PC-3 (cell line): ENCODE data around the gene CAST. TPM values are rescaled to one million over a fixed set of nuclear protein-coding genes. Genes with fewer than 3 reads are reported as not detected.

Experiments used
- ATAC-seq: fragments of 200-7000 bp; cut with Tn5 transposase; 2 replicates; pipeline ENCODE4 v1.9.1; 2020; ENCODE audit warnings: mild to moderate bottlenecking, moderate library complexity
- BruUV-seq: library from RNA; stranded (reverse); fragments of 400-500 nt; replicated peaks from 2 replicates; lab custom pipeline; 2021; lab: Mats Ljungman, UMichigan
- CTCF ChIA-PET: fragments of 300-600 bp; sonication (Branson Sonifier 250); formaldehyde crosslinking; loops from one replicate; lab custom pipeline; 2022; ENCODE audit warnings: antibody characterized with exemption; lab: Charles Lee
- POLR2A ChIA-PET: fragments of 300-600 bp; sonication (Branson Sonifier 250); formaldehyde crosslinking; loops from one replicate; lab custom pipeline; 2022; ENCODE audit warnings: antibody characterized with exemption; ENCODE audit not compliant: unreplicated experiment; lab: Charles Lee
- DNase-seq: peaks from one replicate; pipeline ENCODE4 v3.0.0-alpha.2; 2015
- H2AFZ ChIP-seq: fragments of 300-600 bp; sonication (generic); 2 replicates; pipeline ENCODE4 v1.6.0; 2016; ENCODE audit warnings: antibody characterized with exemption, low read length
- H3F3A ChIP-seq: fragments of 300-600 bp; sonication (generic); one replicate; pipeline ENCODE4 v1.6.0; 2017; ENCODE audit warnings: antibody characterized with exemption, low read length, control low read depth, mild to moderate bottlenecking; ENCODE audit not compliant: unreplicated experiment
- H3K27ac ChIP-seq: fragments of 300-600 bp; sonication (generic); 2 replicates; pipeline ENCODE4 v1.5.1; 2016; ENCODE audit warnings: mild to moderate bottlenecking, low read length
- H3K27me3 ChIP-seq: fragments of 300-600 bp; sonication (generic); 2 replicates; pipeline ENCODE4 v1.6.1; 2016; ENCODE audit warnings: low read length, mixed read lengths
- H3K36me3 ChIP-seq: fragments of 300-600 bp; sonication (generic); 2 replicates; pipeline ENCODE4 v1.6.1; 2016; ENCODE audit warnings: low read depth, mixed run types, low read length, mixed read lengths
- H3K4me1 ChIP-seq: fragments of 300-600 bp; sonication (generic); 2 replicates; pipeline ENCODE4 v1.5.1; 2016; ENCODE audit warnings: low read length; ENCODE audit not compliant: insufficient read depth
- H3K4me2 ChIP-seq: fragments of 300-600 bp; sonication (generic); 2 replicates; pipeline ENCODE4 v1.6.0; 2016; ENCODE audit warnings: low read length
- H3K4me3 ChIP-seq: fragments of 300-600 bp; sonication (generic); 2 replicates; pipeline ENCODE4 v1.5.1; 2016; ENCODE audit warnings: mild to moderate bottlenecking, low read length, mixed read lengths
- H3K79me2 ChIP-seq: fragments of 300-600 bp; sonication (generic); 2 replicates; pipeline ENCODE4 v1.6.1; 2017; ENCODE audit warnings: low read length, mixed read lengths
- H3K9ac ChIP-seq: fragments of 300-600 bp; sonication (generic); 2 replicates; pipeline ENCODE4 v1.6.0; 2016; ENCODE audit warnings: mild to moderate bottlenecking, low read length
- H3K9me2 ChIP-seq: fragments of 300-600 bp; sonication (generic); replicated peaks from 2 replicates; pipeline ENCODE4 v1.6.1; 2016; ENCODE audit warnings: mixed run types, low read length, mixed read lengths
- H3K9me3 ChIP-seq: fragments of 300-600 bp; sonication (generic); 2 replicates; pipeline ENCODE4 v1.6.1; 2016; ENCODE audit warnings: low read length, mixed read lengths
- H4K20me1 ChIP-seq: fragments of 300-600 bp; sonication (generic); 2 replicates; pipeline ENCODE4 v1.6.1; 2016; ENCODE audit warnings: low read length, mixed read lengths
- CTCF ChIP-seq: fragments of 300-600 bp; sonication (generic); conservative IDR thresholded peaks from 2 replicates; pipeline ENCODE4 v1.5.1; 2017; ENCODE audit warnings: antibody characterized with exemption, low read depth, mild to moderate bottlenecking, low read length
- EZH2 ChIP-seq: fragments of 300-600 bp; sonication (generic); IDR thresholded peaks from one replicate; pipeline ENCODE4 v1.6.1; 2017; ENCODE audit warnings: antibody characterized with exemption, mild to moderate bottlenecking, low read length; ENCODE audit not compliant: unreplicated experiment
- EZH2phosphoT487 ChIP-seq: fragments of 300-600 bp; sonication (generic); IDR thresholded peaks from 2 replicates; pipeline ENCODE4 v1.6.1; 2018; ENCODE audit warnings: mild to moderate bottlenecking, antibody characterized with exemption, low read length, borderline replicate concordance
- intact Hi-C: fragments of 100-400 bp; cut with micrococcal nuclease; formaldehyde crosslinking; loops from 2 replicates; pipeline ENCODE4 v1.9.0; 2023
- total RNA-seq: library from RNA; depleted of rRNA; stranded (reverse); fragments of >200 nt; gene quantifications from 2 replicates; pipeline ENCODE4 v1.2.3, GENCODE V29; 2014

Gene CAST
- total RNA-seq, 1 experiment from 2014 or later, result 73.2 TPM

- no TSS peak for BruUV-seq
Observed at GRCh38 chr5:96627792-96628398, 34.3 kb upstream of the CAST start.

GRCh38 chr5:96628406-96628805 lies 33.8 kb upstream of the CAST start:
- Histone ChIP-seq H2AFZ (no peak overlapping the region), H3K4me3 (no peak overlapping the region), H3K36me3 (no peaks in the 10 kb centered on the region), H3K9me2 (no peaks in the 10 kb centered on the region), H3K9me3 (no peaks in the 10 kb centered on the region), H3K27ac (peak overlapping the region; percentile 96), H4K20me1 (no peaks in the 10 kb centered on the region), H3F3A (peaks cover 4% of the 10 kb centered on the region), H3K4me2 (peak overlapping the region; percentile 79), H3K27me3 (no peaks in the 10 kb centered on the region), H3K9ac (peak overlapping the region; percentile 54), H3K4me1 (peaks cover 44% of the 10 kb centered on the region), H3K79me2 (no peaks in the 10 kb centered on the region)
- TF ChIP-seq EZH2 (no peak), CTCF (no peak), EZH2phosphoT487 (no peak)
- no TSS peak for BruUV-seq
- intact Hi-C loops, result loop anchor here (1.0 to 10.0 kb wide), 2 partner anchors 34 to 226 kb away; partner anchors contain the start of gene CAST
- ChIA-PET POLR2A (no interaction called here), CTCF (no interaction called here)
- no peak for DNase-seq
- ATAC-seq, result no peak

More at GRCh38 chr5:96627792-96628398, 34.3 kb upstream of the CAST start:
- Histone ChIP-seq H3F3A (peaks cover 4% of the 10 kb centered on the region), H3K9me2 (no peaks in the 10 kb centered on the region), H3K27me3 (no peaks in the 10 kb centered on the region), H3K4me2 (peak overlapping the region; percentile 79), H3K9ac (peak overlapping the region; percentile 54), H3K36me3 (no peaks in the 10 kb centered on the region), H3K4me3 (peak overlapping the region; percentile 51), H3K79me2 (no peaks in the 10 kb centered on the region), H3K9me3 (no peaks in the 10 kb centered on the region), H3K27ac (peak overlapping the region; percentile 96), H4K20me1 (no peaks in the 10 kb centered on the region), H3K4me1 (peaks cover 44% of the 10 kb centered on the region), H2AFZ (peak overlapping the region; percentile 54)
- POLR2A ChIA-PET, result no interaction called here
- intact Hi-C loops, result loop anchor here (1.0 to 10.0 kb wide), 2 partner anchors 34 to 227 kb away; partner anchors contain the start of gene CAST
- CTCF ChIA-PET, result no interaction called here
- DNase-seq, result peak; percentile 62
- ATAC-seq, result peak; percentile 48
- TF ChIP-seq EZH2phosphoT487, result no peak
- no peak for TF ChIP-seq CTCF
- no peak for TF ChIP-seq EZH2

GRCh38 chr5:96629774-96630173 lies 32.4 kb upstream of the CAST start:
- Histone ChIP-seq H3F3A (peaks cover 4% of the 10 kb centered on the region), H3K9me2 (no peaks in the 10 kb centered on the region), H3K4me3 (peak overlapping the region; percentile 26; the same call in 1 of the 2 replicates), H4K20me1 (no peaks in the 10 kb centered on the region), H3K27me3 (no peaks in the 10 kb centered on the region), H3K36me3 (no peaks in the 10 kb centered on the region), H3K9ac (peak overlapping the region; percentile 54), H3K4me2 (peak overlapping the region; percentile 72), H3K79me2 (no peaks in the 10 kb centered on the region), H2AFZ (no peak overlapping the region), H3K27ac (peak overlapping the region; percentile 96), H3K9me3 (no peaks in the 10 kb centered on the region), H3K4me1 (peaks cover 44% of the 10 kb centered on the region)
- CTCF ChIA-PET, result no interaction called here
- DNase-seq (peak; percentile 90), ATAC-seq (peak; percentile 94)
- intact Hi-C loops, result loop anchor here (10.0 kb wide), 1 partner anchor 225 kb away; no protein-coding TSS in a partner anchor
- TF ChIP-seq EZH2phosphoT487 (no peak), CTCF (no peak), EZH2 (no peak)
- BruUV-seq, result no TSS peak
- POLR2A ChIA-PET, result interaction anchor here (0.6 kb wide), 3 partner anchors 12 to 27 kb away, joined by 4 to 6 read pairs (median 5); no protein-coding TSS in a partner anchor
